Adipocyte (in vitro differentiated cells): ENCODE results near the gene OR5L2.

Experiments
- DNase-seq: peaks from one replicate; pipeline ENCODE4 v3.0.0-alpha.2; 2015; ENCODE audit warnings: low read depth
- H3K27me3 ChIP-seq: replicated peaks from 2 replicates; pipeline ENCODE4 v1.7.0; 2013; ENCODE audit warnings: mild to moderate bottlenecking, low read length, moderate library complexity; ENCODE audit not compliant: control insufficient read depth, insufficient read depth
- H3K36me3 ChIP-seq: 2 replicates; pipeline ENCODE4 v1.7.0; 2013; ENCODE audit warnings: low read length, mild to moderate bottlenecking, moderate library complexity; ENCODE audit not compliant: control insufficient read depth, insufficient read depth, severe bottlenecking
- H3K4me1 ChIP-seq: 2 replicates; pipeline ENCODE4 v1.7.0; 2013; ENCODE audit warnings: mild to moderate bottlenecking, low read length, moderate library complexity; ENCODE audit not compliant: control insufficient read depth, insufficient read depth
- H3K4me3 ChIP-seq: 2 replicates; pipeline ENCODE4 v1.7.0; 2013; ENCODE audit warnings: mild to moderate bottlenecking, low read length, moderate library complexity
- H3K9ac ChIP-seq: 2 replicates; pipeline ENCODE4 v1.7.0; 2013; ENCODE audit warnings: mild to moderate bottlenecking, low read length, moderate library complexity
- H3K9me3 ChIP-seq: 2 replicates; pipeline ENCODE4 v1.7.0; 2013; ENCODE audit warnings: mild to moderate bottlenecking, low read length, moderate library complexity; ENCODE audit not compliant: control insufficient read depth

Gene OR5L2

DNA sequence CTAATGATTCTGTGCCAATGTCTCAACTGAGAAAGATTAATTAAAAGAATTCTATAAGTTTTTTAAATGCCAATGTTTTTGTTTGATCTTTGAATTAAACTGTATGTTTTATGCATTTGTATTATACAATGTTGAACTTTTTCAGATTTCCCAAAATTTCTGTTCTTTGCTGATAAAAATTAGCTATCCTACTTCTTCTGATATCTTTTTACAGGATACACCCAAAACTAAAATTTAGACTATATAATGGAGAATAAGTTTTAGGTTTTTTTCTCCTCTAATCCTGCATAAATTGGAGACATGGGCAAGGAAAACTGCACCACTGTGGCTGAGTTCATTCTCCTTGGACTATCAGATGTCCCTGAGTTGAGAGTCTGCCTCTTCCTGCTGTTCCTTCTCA is at the start of gene OR5L2:
Gene OR5L2 (plus strand): TSS at position 301 of the 400 bp plus-strand sequence. CDS start 0 bp downstream, at position 301.
- H3K9ac ChIP-seq = no peak within 1 kb of the TSS
- no peaks in the 10 kb centered on the region for H3K4me1 ChIP-seq
- H3K27me3 ChIP-seq = no peaks in the 10 kb centered on the region
- H3K9me3 ChIP-seq = no peaks in the 10 kb centered on the region
- H3K36me3 ChIP-seq = no peaks in the 10 kb centered on the region
- no peak within 1 kb of the TSS for H3K4me3 ChIP-seq
- DNase-seq = no peak

DNA sequence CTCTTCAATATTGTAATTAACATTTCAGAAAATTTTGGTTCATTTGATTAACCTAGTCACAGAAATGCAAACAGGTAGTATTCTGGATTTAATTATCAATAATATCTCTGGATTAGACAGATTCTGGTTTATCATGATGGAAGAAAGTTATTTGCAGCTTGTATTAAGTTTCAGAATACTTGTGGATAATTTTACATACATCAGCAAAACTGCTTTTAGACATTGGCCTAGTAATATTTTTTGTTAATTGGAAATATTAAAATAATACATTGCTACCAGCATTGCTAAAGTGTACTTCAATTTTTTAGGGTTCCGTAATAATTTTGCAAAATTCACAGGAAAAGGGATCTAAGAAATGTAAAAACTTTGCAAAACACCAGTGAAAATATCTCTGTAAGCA is 35.4 kb upstream of the OR5L2 start:
- H3K9me3 ChIP-seq = no peaks in the 10 kb centered on the region
- no peak overlapping the region for H3K9ac ChIP-seq
- H3K27me3 ChIP-seq = no peaks in the 10 kb centered on the region
- H3K4me1 ChIP-seq = no peaks in the 10 kb centered on the region
- DNase-seq = no peak
- no peak overlapping the region for H3K4me3 ChIP-seq
- no peaks in the 10 kb centered on the region for H3K36me3 ChIP-seq

- no peak for DNase-seq
- Histone ChIP-seq H3K4me3 (no peak overlapping the region), H3K9ac (no peak overlapping the region), H3K36me3 (no peaks in the 10 kb centered on the region), H3K9me3 (no peaks in the 10 kb centered on the region), H3K4me1 (no peaks in the 10 kb centered on the region), H3K27me3 (no peaks in the 10 kb centered on the region)
These were observed 33.7 kb upstream of the OR5L2 start for GRCh38 chr11:55793321-55793720.

DNA sequence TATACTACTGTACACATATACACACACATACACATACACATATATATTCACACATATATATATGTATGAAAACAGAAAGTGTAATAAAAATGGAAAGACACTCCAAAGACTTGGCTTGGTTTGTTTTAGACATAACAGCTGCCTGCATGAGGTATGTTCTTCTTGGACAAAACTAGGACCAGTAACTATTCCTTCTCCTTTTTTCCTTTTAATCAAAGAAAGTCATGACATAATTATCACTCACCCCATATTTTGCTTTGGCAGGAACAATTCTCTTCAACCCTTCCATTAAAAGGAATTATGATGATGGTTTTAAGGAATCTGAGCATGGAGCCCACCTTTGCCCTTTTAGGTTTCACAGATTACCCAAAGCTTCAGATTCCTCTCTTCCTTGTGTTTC is 31.8 kb upstream of the OR5L2 start, which contains the start of gene OR5D14:
Gene OR5D14 (plus strand): TSS at position 301 of the 400 bp plus-strand sequence. CDS start 0 bp downstream, at position 301.
- peaks cover 2% of the 10 kb centered on the region for H3K9me3 ChIP-seq

DNA sequence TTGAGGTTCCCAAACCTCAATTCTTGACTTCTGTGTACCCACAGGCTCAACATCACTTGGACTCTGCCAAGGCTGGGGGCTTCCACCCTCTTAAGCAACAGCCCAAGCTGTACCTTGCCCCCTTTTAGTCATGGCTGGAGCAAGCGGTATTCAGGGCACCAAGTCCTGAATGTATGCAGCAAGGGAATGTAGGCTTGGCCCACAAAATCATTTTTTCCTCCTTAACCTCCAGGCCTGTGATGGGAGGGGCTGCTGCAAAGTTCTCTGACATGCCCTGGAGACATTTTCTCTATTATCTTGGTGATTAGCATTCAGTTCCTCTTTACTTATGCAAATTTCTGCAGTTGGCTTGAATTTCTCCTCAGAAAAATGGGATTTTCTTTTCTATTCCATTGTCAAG is 20.8 kb upstream of the OR5L2 start:
- DNase-seq = no peak
- Histone ChIP-seq H3K4me3 (no peak overlapping the region), H3K36me3 (no peaks in the 10 kb centered on the region), H3K9ac (no peak overlapping the region), H3K9me3 (no peaks in the 10 kb centered on the region), H3K4me1 (no peaks in the 10 kb centered on the region), H3K27me3 (no peaks in the 10 kb centered on the region)

More for the DNA sequence above, 31.8 kb upstream of the OR5L2 start, which contains the start of gene OR5D14:
- Histone ChIP-seq H3K4me1 (no peaks in the 10 kb centered on the region), H3K27me3 (no peaks in the 10 kb centered on the region), H3K9ac (no peak within 1 kb of the TSS), H3K36me3 (no peaks in the 10 kb centered on the region), H3K4me3 (no peak within 1 kb of the TSS)
- DNase-seq = no peak

GRCh38 chr11:55811067-55811466 is 16.0 kb upstream of the OR5L2 start, which contains the start of gene OR5L1:
Gene OR5L1, plus strand, starts transcription at chr11:55811367. Its CDS starts 100 bp downstream, at chr11:55811467.
- H3K4me1 ChIP-seq = no peaks in the 10 kb centered on the region
- H3K4me3 ChIP-seq = no peak within 1 kb of the TSS
- H3K27me3 ChIP-seq = no peaks in the 10 kb centered on the region
- H3K9ac ChIP-seq = no peak within 1 kb of the TSS
- H3K36me3 ChIP-seq = no peaks in the 10 kb centered on the region
- no peak for DNase-seq
- no peaks in the 10 kb centered on the region for H3K9me3 ChIP-seq

GRCh38 chr11:55819330-55819729 is 7.7 kb upstream of the OR5L2 start, which contains the start of gene OR5D18:
Gene OR5D18, plus strand, starts transcription at chr11:55819630. Its CDS starts 0 bp downstream, at chr11:55819630.
- Histone ChIP-seq H3K36me3 (no peaks in the 10 kb centered on the region), H3K4me1 (no peaks in the 10 kb centered on the region), H3K9me3 (no peaks in the 10 kb centered on the region), H3K27me3 (no peaks in the 10 kb centered on the region), H3K9ac (no peak within 1 kb of the TSS), H3K4me3 (no peak within 1 kb of the TSS)
- no peak for DNase-seq

- Histone ChIP-seq H3K9ac (no peak within 1 kb of the TSS), H3K4me3 (no peak within 1 kb of the TSS), H3K9me3 (no peaks in the 10 kb centered on the region), H3K4me1 (no peaks in the 10 kb centered on the region), H3K36me3 (no peaks in the 10 kb centered on the region), H3K27me3 (no peaks in the 10 kb centered on the region)
- DNase-seq = no peak
These were observed 11.4 kb downstream of the OR5L2 start, which contains the start of gene OR5D16 for GRCh38 chr11:55838452-55838851. Gene OR5D16, plus strand, starts transcription at chr11:55838752. Its CDS starts 0 bp downstream, at chr11:55838752.

GRCh38 chr11:55847453-55847852 is 20.4 kb downstream of the OR5L2 start:
- Histone ChIP-seq H3K4me1 (no peaks in the 10 kb centered on the region), H3K4me3 (no peak overlapping the region), H3K36me3 (no peaks in the 10 kb centered on the region), H3K9me3 (no peaks in the 10 kb centered on the region), H3K9ac (no peak overlapping the region), H3K27me3 (no peaks in the 10 kb centered on the region)
- DNase-seq = no peak

- H3K9me3 ChIP-seq = no peaks in the 10 kb centered on the region
- H3K27me3 ChIP-seq = no peaks in the 10 kb centered on the region
- no peaks in the 10 kb centered on the region for H3K4me1 ChIP-seq
- no peak for DNase-seq
- H3K36me3 ChIP-seq = no peaks in the 10 kb centered on the region
- H3K9ac ChIP-seq = no peak overlapping the region
- no peak overlapping the region for H3K4me3 ChIP-seq
These were observed 22.0 kb downstream of the OR5L2 start for GRCh38 chr11:55849037-55849436.

- Histone ChIP-seq H3K4me1 (no peaks in the 10 kb centered on the region), H3K4me3 (no peak overlapping the region), H3K27me3 (no peaks in the 10 kb centered on the region), H3K36me3 (no peaks in the 10 kb centered on the region), H3K9me3 (no peaks in the 10 kb centered on the region), H3K9ac (no peak overlapping the region)
- DNase-seq = no peak
These were observed 25.1 kb downstream of the OR5L2 start for GRCh38 chr11:55852141-55852540.

DNA sequence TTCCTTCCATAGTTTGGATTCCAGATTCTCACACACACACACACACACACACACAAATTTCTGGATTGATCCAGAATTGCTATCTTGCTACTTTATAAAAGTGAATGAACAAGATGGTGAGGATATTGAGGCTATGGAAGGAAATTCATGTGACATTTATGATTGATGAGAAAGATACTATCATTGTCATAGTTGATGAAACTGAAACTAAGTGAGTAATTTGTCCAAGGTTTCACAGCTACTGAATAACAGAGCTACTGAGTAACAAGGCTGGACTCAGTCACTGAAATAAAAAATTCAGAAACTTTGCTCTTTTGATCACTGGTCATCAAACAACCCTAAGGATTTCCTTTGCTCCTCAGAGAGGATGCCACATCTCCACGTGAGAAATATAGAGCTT is 27.7 kb downstream of the OR5L2 start:
- Histone ChIP-seq H3K9me3 (no peaks in the 10 kb centered on the region), H3K36me3 (no peaks in the 10 kb centered on the region), H3K4me3 (no peak overlapping the region), H3K4me1 (no peaks in the 10 kb centered on the region), H3K9ac (no peak overlapping the region), H3K27me3 (no peaks in the 10 kb centered on the region)
- no peak for DNase-seq
